HEK293 (cell line): ENCODE data around the gene ZNF532.

Experiments used
- ATF2 ChIP-seq: fragments of 450-650 bp; formaldehyde crosslinking; IDR thresholded peaks from 2 replicates; pipeline ENCODE4 v1.5.1; 2016; ENCODE audit warnings: missing biosample characterization, missing genetic modification characterization, low read depth
- CTCF ChIP-seq: fragments of 450-650 bp; formaldehyde crosslinking; IDR thresholded peaks from 2 replicates; pipeline ENCODE4 v1.5.1; 2016; ENCODE audit warnings: missing biosample characterization, missing genetic modification characterization
- PATZ1 ChIP-seq: fragments of 450-650 bp; formaldehyde crosslinking; IDR thresholded peaks from 2 replicates; pipeline ENCODE4 v1.5.1; 2016; ENCODE audit warnings: missing biosample characterization, missing genetic modification characterization
- ZFP37 ChIP-seq: fragments of 450-650 bp; formaldehyde crosslinking; IDR thresholded peaks from 2 replicates; pipeline ENCODE4 v1.5.1; 2016; ENCODE audit warnings: missing biosample characterization, missing genetic modification characterization
- ZNF114 ChIP-seq: fragments of 450-650 bp; formaldehyde crosslinking; IDR thresholded peaks from 2 replicates; pipeline ENCODE4 v1.5.0; 2017; ENCODE audit warnings: missing biosample characterization, missing genetic modification characterization
- ZNF148 ChIP-seq: fragments of 450-650 bp; formaldehyde crosslinking; IDR thresholded peaks from 2 replicates; pipeline ENCODE4 v1.5.0; 2017; ENCODE audit warnings: missing biosample characterization, missing genetic modification characterization, borderline replicate concordance
- ZNF223 ChIP-seq: fragments of 450-650 bp; formaldehyde crosslinking; IDR thresholded peaks from 2 replicates; pipeline ENCODE4 v1.5.1; 2016; ENCODE audit warnings: missing biosample characterization, missing genetic modification characterization
- ZNF24 ChIP-seq: fragments of 450-650 bp; formaldehyde crosslinking; IDR thresholded peaks from 2 replicates; pipeline ENCODE4 v1.5.1; 2016; ENCODE audit warnings: missing biosample characterization, missing genetic modification characterization
- ZNF777 ChIP-seq: fragments of 450-650 bp; formaldehyde crosslinking; IDR thresholded peaks from 2 replicates; pipeline ENCODE4 v1.5.1; 2017; ENCODE audit warnings: missing biosample characterization, missing genetic modification characterization, borderline replicate concordance

GRCh38 chr18:58955738-58956137 is 91.1 kb downstream of the ZNF532 start:
- TF ChIP-seq CTCF = no peak
- no peak for TF ChIP-seq ZNF114 (tag by site-specific recombination)
- TF ChIP-seq PATZ1 (tag by site-specific recombination) = no peak
- no peak for TF ChIP-seq ZNF148 (tag by site-specific recombination)
- TF ChIP-seq ZNF223 (tag by site-specific recombination) = no peak
- no peak for TF ChIP-seq ZNF24 (tag by site-specific recombination)
- TF ChIP-seq ZFP37 (tag by site-specific recombination) = no peak
- no peak for TF ChIP-seq ATF2 (tag by site-specific recombination)
- TF ChIP-seq ZNF777 (tag by site-specific recombination) = no peak
